ENCODE results near the gene JUND. TPM values are rescaled to one million over a fixed set of nuclear protein-coding genes. Genes with fewer than 3 reads are reported as not detected.

The JUND gene
- total RNA-seq, 4 donors from 2014 or later = 67.2 to 258 (median 221) TPM

GRCh38 chr19:18293642-18294466 lies 12.4 kb upstream of the JUND start:
- TF ChIP-seq POLR2A (IDR thresholded peaks at IDR 0.05) = no peak
- no peak for TF ChIP-seq CTCF (IDR thresholded peaks at IDR 0.05 in 4 of 5, conservative IDR thresholded peaks at IDR 0.05 in 1 of 5)

GRCh38 chr19:18292810-18293641 lies 11.6 kb upstream of the JUND start:
- no peak for TF ChIP-seq CTCF (IDR thresholded peaks at IDR 0.05 in 4 of 5, conservative IDR thresholded peaks at IDR 0.05 in 1 of 5)
- peak; percentile 39 to 44 for TF ChIP-seq POLR2A (IDR thresholded peaks at IDR 0.05)
- Histone ChIP-seq H3K27ac (peak overlapping the region; percentile 86 to 98 (median 93)), H3K27me3 (no peaks in the 10 kb centered on the region), H3K9me3 (no peaks in the 10 kb centered on the region), H3K4me3 (peak overlapping the region; percentile 67 to 88 (median 74)), H3K4me1 (peaks cover 5 to 9% of the 10 kb centered on the region in 2 donors), H3K36me3 (no peaks in the 10 kb centered on the region)
- intact Hi-C loops (cut with DNase I; ENCODE audit: low total_unique reads) = loop anchor here (1.0 kb wide), 1 partner anchor 11 kb away; no protein-coding TSS in a partner anchor
- DNase-seq (peak; percentile 68 to 81), ATAC-seq (peak; percentile 42 to 49)
- in situ Hi-C loops (cut with MboI; ENCODE audit: low sequenced_read_pairs in 4 of 4) = no loop called here

More at GRCh38 chr19:18293642-18294466, 12.4 kb upstream of the JUND start:
- Histone ChIP-seq H3K27me3 (no peaks in the 10 kb centered on the region), H3K4me1 (peaks cover 5 to 9% of the 10 kb centered on the region in 2 donors), H3K9me3 (no peaks in the 10 kb centered on the region), H3K36me3 (no peaks in the 10 kb centered on the region), H3K4me3 (no peak overlapping the region), H3K27ac (peak overlapping the region; percentile 86 to 98 (median 93))
- intact Hi-C loops (cut with DNase I; ENCODE audit: low total_unique reads) = no loop called here
- DNase-seq (no peak), ATAC-seq (no peak)
- in situ Hi-C loops (cut with MboI; ENCODE audit: low sequenced_read_pairs in 4 of 4) = no loop called here

GRCh38 chr19:18292462-18292809 lies 11.0 kb upstream of the JUND start:
- peaks cover 5 to 9% of the 10 kb centered on the region in 2 donors for H3K4me1 ChIP-seq
- peak overlapping the region; percentile 86 to 98 (median 93) for H3K27ac ChIP-seq
- peak in 1 of 2 donors; percentile 26 for ATAC-seq
- DNase-seq = no peak
- no peaks in the 10 kb centered on the region for H3K36me3 ChIP-seq
- in situ Hi-C loops (cut with MboI; ENCODE audit: low sequenced_read_pairs in 4 of 4) (no loop called here), intact Hi-C loops (cut with DNase I; ENCODE audit: low total_unique reads) (loop anchor here (1.0 kb wide), 1 partner anchor 10 kb away; no protein-coding TSS in a partner anchor)
- peak overlapping the region; percentile 67 to 88 (median 74) for H3K4me3 ChIP-seq
- no peaks in the 10 kb centered on the region for H3K27me3 ChIP-seq
- H3K9me3 ChIP-seq = no peaks in the 10 kb centered on the region
- TF ChIP-seq POLR2A (IDR thresholded peaks at IDR 0.05) (no peak), CTCF (IDR thresholded peaks at IDR 0.05 in 4 of 5, conservative IDR thresholded peaks at IDR 0.05 in 1 of 5) (no peak)

GRCh38 chr19:18291590-18292461 lies 10.4 kb upstream of the JUND start:
- Histone ChIP-seq H3K9me3 (no peaks in the 10 kb centered on the region), H3K27ac (peak overlapping the region; percentile 86 to 98 (median 93)), H3K4me1 (peaks cover 5 to 9% of the 10 kb centered on the region in 2 donors), H3K27me3 (no peaks in the 10 kb centered on the region), H3K4me3 (peak overlapping the region; percentile 67 to 88 (median 74)), H3K36me3 (no peaks in the 10 kb centered on the region)
- DNase-seq = peak; percentile 61 to 72
- no peak for TF ChIP-seq CTCF (IDR thresholded peaks at IDR 0.05 in 4 of 5, conservative IDR thresholded peaks at IDR 0.05 in 1 of 5)
- peak; percentile 46 to 79 for TF ChIP-seq POLR2A (IDR thresholded peaks at IDR 0.05)
- intact Hi-C loops (cut with DNase I; ENCODE audit: low total_unique reads) (loop anchor here (1.0 kb wide), 1 partner anchor 10 kb away; no protein-coding TSS in a partner anchor), in situ Hi-C loops (cut with MboI; ENCODE audit: low sequenced_read_pairs in 4 of 4) (no loop called here)
- ATAC-seq = peak; percentile 72

Data from gastrocnemius medialis (tissue), 4 donors.